ENCODE data around the gene NEUROD6. TPM values are rescaled to one million over a fixed set of nuclear protein-coding genes. Genes with fewer than 3 reads are reported as not detected.

The NEUROD6 gene
- total RNA-seq, 1 donor from 2014 or later = not detected

GRCh38 chr7:31335884-31336201 lies 4.7 kb downstream of the NEUROD6 start:
- Mint-ChIP-seq H3K4me1 (ENCODE audit: low read depth, unreplicated experiment) (peaks cover 7% of the 10 kb centered on the region), H3K27me3 (ENCODE audit: unreplicated experiment) (peaks cover 4% of the 10 kb centered on the region), H3K36me3 (ENCODE audit: unreplicated experiment) (no peaks in the 10 kb centered on the region), H3K4me3 (ENCODE audit: unreplicated experiment) (peak overlapping the region; percentile 37), H3K27ac (ENCODE audit: unreplicated experiment) (no peak overlapping the region), H3K9me3 (ENCODE audit: unreplicated experiment) (no peaks in the 10 kb centered on the region)
- TF ChIP-seq CTCF (IDR thresholded peaks at IDR 0.05; ENCODE audit: partially characterized antibody, unreplicated experiment) = no peak
- DNase-seq = no peak

GRCh38 chr7:31335161-31335856 lies 5.2 kb downstream of the NEUROD6 start:
- no peak for TF ChIP-seq CTCF (IDR thresholded peaks at IDR 0.05; ENCODE audit: partially characterized antibody, unreplicated experiment)
- Mint-ChIP-seq H3K27me3 (ENCODE audit: unreplicated experiment) (peaks cover 5% of the 10 kb centered on the region), H3K4me1 (ENCODE audit: low read depth, unreplicated experiment) (peaks cover 3% of the 10 kb centered on the region), H3K27ac (ENCODE audit: unreplicated experiment) (no peak overlapping the region), H3K36me3 (ENCODE audit: unreplicated experiment) (no peaks in the 10 kb centered on the region), H3K4me3 (ENCODE audit: unreplicated experiment) (no peak overlapping the region), H3K9me3 (ENCODE audit: unreplicated experiment) (no peaks in the 10 kb centered on the region)
- no peak for DNase-seq

- TF ChIP-seq CTCF (IDR thresholded peaks at IDR 0.05; ENCODE audit: partially characterized antibody, unreplicated experiment) = no peak
- H3K27me3 Mint-ChIP-seq (ENCODE audit: unreplicated experiment) = peaks cover 6% of the 10 kb centered on the region
- H3K4me1 Mint-ChIP-seq (ENCODE audit: low read depth, unreplicated experiment) = no peaks in the 10 kb centered on the region
Observed at GRCh38 chr7:31333291-31333690, 7.2 kb downstream of the NEUROD6 start.

GRCh38 chr7:31327071-31327470 lies 13.5 kb downstream of the NEUROD6 start:
- Mint-ChIP-seq H3K36me3 (ENCODE audit: unreplicated experiment) (no peaks in the 10 kb centered on the region), H3K4me3 (ENCODE audit: unreplicated experiment) (no peak overlapping the region), H3K9me3 (ENCODE audit: unreplicated experiment) (no peaks in the 10 kb centered on the region), H3K4me1 (ENCODE audit: low read depth, unreplicated experiment) (no peaks in the 10 kb centered on the region), H3K27ac (ENCODE audit: unreplicated experiment) (no peak overlapping the region), H3K27me3 (ENCODE audit: unreplicated experiment) (peaks cover 4% of the 10 kb centered on the region)
- DNase-seq = no peak
- TF ChIP-seq CTCF (IDR thresholded peaks at IDR 0.05; ENCODE audit: partially characterized antibody, unreplicated experiment) = no peak

More at GRCh38 chr7:31333291-31333690, 7.2 kb downstream of the NEUROD6 start:
- no peaks in the 10 kb centered on the region for H3K36me3 Mint-ChIP-seq (ENCODE audit: unreplicated experiment)
- H3K9me3 Mint-ChIP-seq (ENCODE audit: unreplicated experiment) = no peaks in the 10 kb centered on the region
- H3K27ac Mint-ChIP-seq (ENCODE audit: unreplicated experiment) = no peak overlapping the region
- DNase-seq = no peak
- H3K4me3 Mint-ChIP-seq (ENCODE audit: unreplicated experiment) = no peak overlapping the region

GRCh38 chr7:31326416-31326815 lies 14.1 kb downstream of the NEUROD6 start:
- Mint-ChIP-seq H3K4me1 (ENCODE audit: low read depth, unreplicated experiment) (no peaks in the 10 kb centered on the region), H3K27me3 (ENCODE audit: unreplicated experiment) (peaks cover 4% of the 10 kb centered on the region), H3K9me3 (ENCODE audit: unreplicated experiment) (no peaks in the 10 kb centered on the region), H3K27ac (ENCODE audit: unreplicated experiment) (no peak overlapping the region), H3K4me3 (ENCODE audit: unreplicated experiment) (no peak overlapping the region), H3K36me3 (ENCODE audit: unreplicated experiment) (no peaks in the 10 kb centered on the region)
- TF ChIP-seq CTCF (IDR thresholded peaks at IDR 0.05; ENCODE audit: partially characterized antibody, unreplicated experiment) = no peak
- DNase-seq = no peak
